ENCODE data around the gene NKIRAS1. TPM values are rescaled to one million over a fixed set of nuclear protein-coding genes. Genes with fewer than 3 reads are reported as not detected.

The NKIRAS1 gene
- 5.7 TPM for polyA plus RNA-seq (2012; ENCODE audit: low read depth, missing spikeins)

DNA sequence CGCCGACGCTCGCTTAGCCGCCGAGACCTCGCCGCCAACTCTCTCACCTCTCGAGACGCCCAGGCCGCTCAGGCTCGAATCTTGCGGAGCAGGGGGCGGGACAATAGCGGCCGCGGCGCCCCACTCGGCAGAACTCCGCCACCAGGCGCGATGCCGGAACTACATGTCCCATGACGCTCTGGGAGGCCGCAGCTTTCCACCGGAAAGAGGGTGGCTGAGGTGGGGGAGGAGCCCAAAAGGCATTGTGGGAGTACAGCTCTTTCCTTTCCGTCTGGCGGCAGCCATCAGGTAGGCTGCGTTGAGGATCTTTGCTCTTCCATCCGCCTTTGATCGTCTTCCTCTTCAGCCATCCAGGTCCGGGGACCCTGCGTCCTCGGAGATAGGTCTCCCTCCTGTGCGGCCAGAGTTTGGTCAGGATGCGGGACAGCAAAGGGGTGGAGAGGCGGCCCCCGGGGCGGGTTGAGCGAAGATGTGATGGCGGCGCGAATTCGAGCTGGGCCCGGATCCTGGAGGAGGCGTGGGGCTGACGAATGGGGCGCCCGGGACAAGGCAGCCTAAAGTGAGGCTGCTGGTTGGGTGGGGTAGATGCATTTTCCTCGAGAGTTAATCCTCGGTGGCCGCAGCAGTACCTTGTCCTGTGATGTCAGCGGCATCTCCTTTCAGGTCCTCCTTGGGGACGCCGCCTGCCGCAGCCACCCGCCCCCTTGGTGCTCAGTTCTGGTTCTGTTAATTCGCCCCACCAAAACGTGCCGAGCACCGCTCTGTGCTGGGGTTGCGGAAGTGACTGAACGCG lies at the start of gene NKIRAS1, which contains the start of gene RPL15:
Gene NKIRAS1, minus strand, starts transcription at position 105 of the 793 bp plus-strand sequence. CDS start 6,086 bp downstream, outside the sequence.
Gene RPL15, plus strand, starts transcription at position 247 of the 793 bp plus-strand sequence. CDS start 728 bp downstream, outside the sequence.
- TF ChIP-seq SPI1 (IDR thresholded peaks at IDR 0.05; ENCODE audit: low read depth, low read length) (peak; percentile 67), POLR2AphosphoS5 (IDR thresholded peaks at IDR 0.05; ENCODE audit: low read depth, low read length) (peak; percentile 100), TAF1 (IDR thresholded peaks at IDR 0.05; ENCODE audit: low read depth, low read length) (peak; percentile 100), PAX5 (IDR thresholded peaks at IDR 0.05; ENCODE audit: insufficient read depth, low read length, severe bottlenecking) (no peak), POU2F2 (IDR thresholded peaks at IDR 0.05; ENCODE audit: low read depth, low read length) (peak; percentile 96), POLR2A (IDR thresholded peaks at IDR 0.05; ENCODE audit: low read depth, low read length) (peak; percentile 100)

DNA sequence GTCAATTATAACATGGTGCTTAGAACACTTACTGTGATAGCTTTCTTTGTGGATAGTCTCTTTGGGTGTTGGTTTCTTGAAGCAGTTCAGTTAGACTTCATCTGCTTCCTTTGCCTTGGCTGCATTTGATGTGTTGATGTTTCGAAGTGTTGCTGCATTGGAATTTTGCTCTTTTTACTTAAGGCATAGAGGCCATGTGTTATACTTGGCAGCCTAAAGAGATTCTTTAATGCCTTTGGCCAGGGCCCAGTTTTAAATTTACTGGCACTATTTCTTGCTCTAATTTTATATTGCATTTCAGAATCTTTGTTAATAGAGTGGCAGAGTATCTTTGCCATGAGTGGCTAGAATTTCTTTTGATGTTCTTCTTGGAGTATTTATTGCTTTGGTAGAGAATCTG lies 49.5 kb upstream of the NKIRAS1 start:
- DNase-seq (ENCODE audit: insufficient read length, low spot score) (no peak), FAIRE-seq (no peak)
- no peak for TF ChIP-seq POU2F2 (IDR thresholded peaks at IDR 0.05; ENCODE audit: low read depth, low read length)
- no peak for TF ChIP-seq PAX5 (IDR thresholded peaks at IDR 0.05; ENCODE audit: insufficient read depth, low read length, severe bottlenecking)
- no peak for TF ChIP-seq TAF1 (IDR thresholded peaks at IDR 0.05; ENCODE audit: low read depth, low read length)
- no peak for TF ChIP-seq POLR2AphosphoS5 (IDR thresholded peaks at IDR 0.05; ENCODE audit: low read depth, low read length)
- no peak for TF ChIP-seq POLR2A (IDR thresholded peaks at IDR 0.05; ENCODE audit: low read depth, low read length)
- no peak for TF ChIP-seq SPI1 (IDR thresholded peaks at IDR 0.05; ENCODE audit: low read depth, low read length)

More for the DNA sequence above, at the start of gene NKIRAS1, which contains the start of gene RPL15:
- DNase-seq (ENCODE audit: insufficient read length, low spot score) (peak; percentile 88), FAIRE-seq (peak; percentile 92)

DNA sequence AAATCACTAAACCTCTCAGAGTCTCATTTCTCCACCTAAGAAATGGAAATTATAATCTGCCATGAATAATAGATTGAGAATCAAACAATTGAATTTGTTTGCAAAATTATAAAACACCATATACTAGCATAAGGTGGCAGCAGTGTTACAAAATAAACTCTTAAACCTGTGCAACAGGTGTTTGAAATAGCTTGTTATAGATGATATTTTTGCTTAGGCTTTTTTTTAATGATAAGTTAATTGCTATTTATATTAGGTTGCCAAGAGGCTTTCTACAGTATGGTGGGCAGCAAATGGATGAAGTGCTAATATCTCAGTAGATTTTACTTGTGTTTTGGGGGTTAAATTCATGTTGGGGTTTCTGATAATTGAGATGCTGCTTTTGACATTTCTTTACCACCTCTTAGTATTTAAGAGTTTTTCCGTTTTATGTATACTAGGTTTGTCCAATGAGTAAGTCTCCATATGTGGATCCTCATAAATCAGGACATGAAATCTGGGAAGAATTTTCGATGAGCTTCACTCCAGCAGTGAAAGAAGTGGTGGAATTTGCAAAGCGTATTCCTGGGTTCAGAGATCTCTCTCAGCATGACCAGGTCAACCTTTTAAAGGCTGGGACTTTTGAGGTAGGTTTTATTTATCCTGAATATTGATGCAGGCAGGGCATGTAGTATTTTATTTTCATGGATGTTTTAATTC lies 47.9 kb upstream of the NKIRAS1 start:
- TF ChIP-seq POU2F2 (IDR thresholded peaks at IDR 0.05; ENCODE audit: low read depth, low read length) (no peak), POLR2A (IDR thresholded peaks at IDR 0.05; ENCODE audit: low read depth, low read length) (no peak), SPI1 (IDR thresholded peaks at IDR 0.05; ENCODE audit: low read depth, low read length) (no peak), PAX5 (IDR thresholded peaks at IDR 0.05; ENCODE audit: insufficient read depth, low read length, severe bottlenecking) (no peak), TAF1 (IDR thresholded peaks at IDR 0.05; ENCODE audit: low read depth, low read length) (no peak), POLR2AphosphoS5 (IDR thresholded peaks at IDR 0.05; ENCODE audit: low read depth, low read length) (no peak)
- DNase-seq (ENCODE audit: insufficient read length, low spot score) (no peak), FAIRE-seq (no peak)

DNA sequence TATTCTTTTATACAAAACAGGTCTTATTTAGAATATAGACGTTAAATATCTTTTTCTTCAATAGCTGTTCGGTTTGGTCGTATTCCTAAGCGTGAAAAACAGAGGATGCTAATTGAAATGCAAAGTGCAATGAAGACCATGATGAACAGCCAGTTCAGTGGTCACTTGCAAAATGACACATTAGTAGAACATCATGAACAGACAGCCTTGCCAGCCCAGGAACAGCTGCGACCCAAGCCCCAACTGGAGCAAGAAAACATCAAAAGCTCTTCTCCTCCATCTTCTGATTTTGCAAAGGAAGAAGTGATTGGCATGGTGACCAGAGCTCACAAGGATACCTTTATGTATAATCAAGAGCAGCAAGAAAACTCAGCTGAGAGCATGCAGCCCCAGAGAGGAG lies 45.1 kb upstream of the NKIRAS1 start:
- TF ChIP-seq POLR2AphosphoS5 (IDR thresholded peaks at IDR 0.05; ENCODE audit: low read depth, low read length) (no peak), SPI1 (IDR thresholded peaks at IDR 0.05; ENCODE audit: low read depth, low read length) (no peak), TAF1 (IDR thresholded peaks at IDR 0.05; ENCODE audit: low read depth, low read length) (no peak), PAX5 (IDR thresholded peaks at IDR 0.05; ENCODE audit: insufficient read depth, low read length, severe bottlenecking) (no peak), POU2F2 (IDR thresholded peaks at IDR 0.05; ENCODE audit: low read depth, low read length) (no peak), POLR2A (IDR thresholded peaks at IDR 0.05; ENCODE audit: low read depth, low read length) (no peak)
- no peak for FAIRE-seq

DNA sequence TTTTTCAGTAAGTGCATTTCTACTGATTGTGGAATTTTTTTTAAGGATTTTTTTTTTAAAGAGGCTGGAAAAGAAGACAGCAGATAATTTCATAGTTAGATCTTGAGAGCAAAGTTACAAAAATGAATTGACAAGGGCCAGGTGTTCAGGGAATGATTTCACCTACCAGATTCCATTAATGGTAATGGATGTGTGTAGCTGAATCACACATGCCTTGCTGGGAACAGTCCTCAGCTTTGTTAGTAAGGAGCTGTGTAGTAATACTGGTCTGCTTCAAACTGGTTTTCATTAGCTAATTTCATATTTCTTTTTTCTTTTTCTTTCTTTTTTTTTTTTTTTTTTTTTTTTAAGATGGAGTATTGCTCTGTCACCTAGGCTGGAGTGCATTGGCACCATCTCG lies 44.3 kb upstream of the NKIRAS1 start:
- DNase-seq (ENCODE audit: insufficient read length, low spot score) (no peak), FAIRE-seq (no peak)
- TF ChIP-seq POLR2A (IDR thresholded peaks at IDR 0.05; ENCODE audit: low read depth, low read length) (no peak), SPI1 (IDR thresholded peaks at IDR 0.05; ENCODE audit: low read depth, low read length) (no peak), POU2F2 (IDR thresholded peaks at IDR 0.05; ENCODE audit: low read depth, low read length) (no peak), TAF1 (IDR thresholded peaks at IDR 0.05; ENCODE audit: low read depth, low read length) (no peak), PAX5 (IDR thresholded peaks at IDR 0.05; ENCODE audit: insufficient read depth, low read length, severe bottlenecking) (no peak), POLR2AphosphoS5 (IDR thresholded peaks at IDR 0.05; ENCODE audit: low read depth, low read length) (no peak)

More for the DNA sequence above, 45.1 kb upstream of the NKIRAS1 start:
- DNase-seq (ENCODE audit: insufficient read length, low spot score), result no peak

DNA sequence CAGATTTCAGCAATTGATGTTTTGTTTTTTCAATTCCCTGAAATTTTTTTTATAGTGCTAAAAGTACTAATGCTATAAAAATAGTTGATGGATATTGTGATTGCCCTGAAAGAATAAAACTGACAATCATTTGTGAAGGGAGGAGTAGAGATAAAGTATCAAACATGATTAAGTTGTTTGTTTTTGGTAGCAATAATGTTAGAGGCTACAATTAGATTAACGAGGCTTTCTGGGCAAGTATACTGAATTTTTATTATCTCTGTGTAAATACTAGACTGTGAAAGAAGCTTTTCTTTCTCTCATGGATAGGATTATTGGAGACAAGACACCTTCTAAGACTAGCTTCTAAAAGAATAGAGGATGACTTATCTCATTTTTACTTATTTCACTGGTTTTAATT lies 43.9 kb upstream of the NKIRAS1 start:
- no peak for DNase-seq (ENCODE audit: insufficient read length, low spot score)
- FAIRE-seq, result no peak
- TF ChIP-seq PAX5 (IDR thresholded peaks at IDR 0.05; ENCODE audit: insufficient read depth, low read length, severe bottlenecking) (no peak), SPI1 (IDR thresholded peaks at IDR 0.05; ENCODE audit: low read depth, low read length) (no peak), POLR2AphosphoS5 (IDR thresholded peaks at IDR 0.05; ENCODE audit: low read depth, low read length) (no peak), POU2F2 (IDR thresholded peaks at IDR 0.05; ENCODE audit: low read depth, low read length) (no peak), POLR2A (IDR thresholded peaks at IDR 0.05; ENCODE audit: low read depth, low read length) (no peak), TAF1 (IDR thresholded peaks at IDR 0.05; ENCODE audit: low read depth, low read length) (no peak)

DNA sequence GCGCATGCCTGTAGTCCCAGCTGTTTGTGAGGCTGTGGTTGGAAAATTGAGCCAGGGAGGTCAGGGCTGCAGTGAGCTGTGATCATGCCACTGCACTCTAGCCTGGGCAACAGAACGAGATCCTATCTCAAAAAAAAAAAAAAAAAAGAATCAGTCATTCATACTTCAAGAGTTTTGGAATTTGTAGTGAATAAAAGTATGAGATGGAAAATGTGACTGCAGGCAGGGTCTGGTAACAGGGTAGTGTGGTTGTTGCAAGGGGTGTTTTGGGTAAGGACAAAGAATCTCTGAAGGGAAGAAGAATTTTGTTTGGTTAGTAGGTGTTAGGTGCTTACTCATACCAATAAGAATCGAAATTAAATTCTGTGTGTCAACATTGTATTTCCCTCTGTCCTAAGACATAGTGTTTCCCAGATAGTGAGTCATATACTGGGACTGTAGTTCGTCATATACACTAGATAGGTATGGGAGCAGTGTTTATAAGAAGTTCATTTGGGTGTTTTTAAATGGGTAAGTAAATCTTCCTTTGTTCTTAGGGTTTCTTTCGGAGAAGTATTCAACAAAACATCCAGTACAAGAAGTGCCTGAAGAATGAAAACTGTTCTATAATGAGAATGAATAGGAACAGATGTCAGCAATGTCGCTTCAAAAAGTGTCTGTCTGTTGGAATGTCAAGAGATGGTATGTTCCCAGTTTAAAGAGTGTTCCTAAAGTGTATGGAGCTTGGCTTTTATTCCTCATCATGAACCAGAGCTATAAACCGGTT lies 42.5 kb upstream of the NKIRAS1 start:
- TF ChIP-seq POLR2A (IDR thresholded peaks at IDR 0.05; ENCODE audit: low read depth, low read length) (no peak), PAX5 (IDR thresholded peaks at IDR 0.05; ENCODE audit: insufficient read depth, low read length, severe bottlenecking) (no peak), SPI1 (IDR thresholded peaks at IDR 0.05; ENCODE audit: low read depth, low read length) (no peak), POLR2AphosphoS5 (IDR thresholded peaks at IDR 0.05; ENCODE audit: low read depth, low read length) (no peak), TAF1 (IDR thresholded peaks at IDR 0.05; ENCODE audit: low read depth, low read length) (no peak)
- no peak for FAIRE-seq
- DNase-seq (ENCODE audit: insufficient read length, low spot score), result no peak

DNA sequence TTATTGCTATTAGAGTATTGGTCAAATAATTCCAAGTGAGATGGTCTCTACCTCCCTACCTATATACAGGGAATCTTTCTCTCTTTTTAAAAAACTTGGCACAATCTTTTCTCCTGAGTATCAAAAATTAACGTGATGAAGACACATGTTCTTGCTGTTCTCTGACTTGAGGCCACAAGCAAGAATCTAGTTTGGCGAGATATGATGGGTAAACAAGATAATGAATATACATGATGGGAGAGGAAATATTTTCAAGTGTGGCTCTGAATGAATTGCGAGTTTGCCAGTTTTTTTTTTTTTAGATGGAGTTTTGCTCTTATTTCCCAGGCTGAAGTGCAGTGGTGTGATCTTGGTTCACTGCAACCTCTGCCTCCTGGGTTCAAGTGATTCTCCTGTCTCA lies 39.9 kb upstream of the NKIRAS1 start:
- no peak for TF ChIP-seq POU2F2 (IDR thresholded peaks at IDR 0.05; ENCODE audit: low read depth, low read length)
- no peak for TF ChIP-seq POLR2A (IDR thresholded peaks at IDR 0.05; ENCODE audit: low read depth, low read length)
- TF ChIP-seq POLR2AphosphoS5 (IDR thresholded peaks at IDR 0.05; ENCODE audit: low read depth, low read length), result no peak
- TF ChIP-seq TAF1 (IDR thresholded peaks at IDR 0.05; ENCODE audit: low read depth, low read length), result no peak
- no peak for TF ChIP-seq PAX5 (IDR thresholded peaks at IDR 0.05; ENCODE audit: insufficient read depth, low read length, severe bottlenecking)
- no peak for TF ChIP-seq SPI1 (IDR thresholded peaks at IDR 0.05; ENCODE audit: low read depth, low read length)
- no peak for FAIRE-seq
- no peak for DNase-seq (ENCODE audit: insufficient read length, low spot score)
